WTC11 (cell line): ENCODE results near the gene CYBA. TPM values are rescaled to one million over a fixed set of nuclear protein-coding genes. Genes with fewer than 3 reads are reported as not detected.

Source experiments
- ATAC-seq: fragments of 200-7000 bp; cut with Tn5 transposase; 2 replicates; pipeline ENCODE4 v1.10.0; 2021; ENCODE audit warnings: mild to moderate bottlenecking, moderate library complexity
- CTCF ChIA-PET: fragments of 300-600 bp; sonication (Branson Sonifier 250); formaldehyde crosslinking; loops from one replicate; lab custom pipeline; 2021; ENCODE audit warnings: antibody characterized with exemption; lab: Charles Lee
- POLR2A ChIA-PET: fragments of 350-600 bp; sonication (Branson Sonifier 250); formaldehyde crosslinking; loops from one replicate; lab custom pipeline; 2021; ENCODE audit warnings: antibody characterized with exemption; lab: Charles Lee
- DNase-seq: peaks from one replicate; pipeline ENCODE4 v3.0.0; 2021; ENCODE audit warnings: low spot score
- H3K27ac Mint-ChIP-seq: 2 replicates; pipeline ENCODE4 v1.8.0; 2021; ENCODE audit warnings: mixed read lengths
- H3K27me3 Mint-ChIP-seq: 2 replicates; pipeline ENCODE4 v1.8.0; 2021; ENCODE audit warnings: low read depth, mild to moderate bottlenecking, moderate library complexity, mixed read lengths
- H3K36me3 Mint-ChIP-seq: 2 replicates; pipeline ENCODE4 v1.8.0; 2021; ENCODE audit warnings: mixed read lengths
- H3K4me1 Mint-ChIP-seq: 2 replicates; pipeline ENCODE4 v1.8.0; 2022; ENCODE audit warnings: mixed read lengths
- H3K4me3 Mint-ChIP-seq: 2 replicates; pipeline ENCODE4 v1.8.0; 2021; ENCODE audit warnings: mild to moderate bottlenecking, moderate library complexity, mixed read lengths
- H3K9me3 Mint-ChIP-seq: 2 replicates; pipeline ENCODE4 v1.8.0; 2021; ENCODE audit warnings: mixed read lengths
- FOXJ3 ChIP-seq: sonication (generic); formaldehyde crosslinking; IDR thresholded peaks from 2 replicates; pipeline ENCODE4 v1.9.0; 2021; ENCODE audit warnings: missing genetic modification reagents, mild to moderate bottlenecking, borderline replicate concordance
- FOXP4 ChIP-seq: sonication (generic); formaldehyde crosslinking; IDR thresholded peaks from 2 replicates; pipeline ENCODE4 v1.8.0; 2022; ENCODE audit warnings: mild to moderate bottlenecking, missing genetic modification reagents
- GABPB1 ChIP-seq: sonication (generic); formaldehyde crosslinking; IDR thresholded peaks from 2 replicates; pipeline ENCODE4 v1.8.1; 2023; ENCODE audit warnings: mild to moderate bottlenecking, missing genetic modification reagents
- IRF2 ChIP-seq: sonication (generic); formaldehyde crosslinking; IDR thresholded peaks from 2 replicates; pipeline ENCODE4 v1.8.0; 2022; ENCODE audit warnings: low read depth, missing genetic modification reagents, borderline replicate concordance
- KAT7 ChIP-seq: sonication (generic); formaldehyde crosslinking; IDR thresholded peaks from 2 replicates; pipeline ENCODE4 v1.8.1; 2023; ENCODE audit warnings: missing genetic modification reagents, mild to moderate bottlenecking, borderline replicate concordance
- MXD4 ChIP-seq: fragments of 250-450 bp; sonication (Bioruptor Pico); IDR thresholded peaks from 2 replicates; pipeline ENCODE4 v1.8.0; 2021; ENCODE audit warnings: mild to moderate bottlenecking, moderate library complexity, borderline replicate concordance
- NFE2L1 ChIP-seq: sonication (generic); formaldehyde crosslinking; IDR thresholded peaks from 2 replicates; pipeline ENCODE4 v1.8.1; 2023; ENCODE audit warnings: missing genetic modification reagents
- NR1H2 ChIP-seq: sonication (generic); formaldehyde crosslinking; IDR thresholded peaks from 2 replicates; pipeline ENCODE4 v1.9.0; 2021; ENCODE audit warnings: mild to moderate bottlenecking, moderate library complexity, missing genetic modification reagents
- NR2C2 ChIP-seq: sonication (generic); formaldehyde crosslinking; IDR thresholded peaks from 2 replicates; pipeline ENCODE4 v1.8.0; 2022; ENCODE audit warnings: mild to moderate bottlenecking, missing genetic modification reagents
- PREB ChIP-seq: sonication (generic); formaldehyde crosslinking; IDR thresholded peaks from 2 replicates; pipeline ENCODE4 v1.8.1; 2022; ENCODE audit warnings: mild to moderate bottlenecking, missing genetic modification reagents, moderate library complexity, borderline replicate concordance
- STAT6 ChIP-seq: sonication (generic); formaldehyde crosslinking; conservative IDR thresholded peaks from 2 replicates; pipeline ENCODE4 v1.8.1; 2023; ENCODE audit warnings: mild to moderate bottlenecking, low read depth, missing genetic modification reagents, moderate library complexity
- USF2 ChIP-seq: sonication (generic); formaldehyde crosslinking; IDR thresholded peaks from 2 replicates; pipeline ENCODE4 v1.8.1; 2023; ENCODE audit warnings: mild to moderate bottlenecking, missing genetic modification reagents, moderate library complexity
- ZNF232 ChIP-seq: sonication (generic); formaldehyde crosslinking; IDR thresholded peaks from 2 replicates; pipeline ENCODE4 v1.8.0; 2022; ENCODE audit warnings: mild to moderate bottlenecking, missing genetic modification reagents
- total RNA-seq: library from RNA; stranded (reverse); gene quantifications from 3 replicates; pipeline ENCODE4 v1.2.3, GENCODE V29; 2021
- TF ChIP-seq, protein P1 (sequence below): fragments of 250-450 bp; sonication (Bioruptor Pico); conservative IDR thresholded peaks from 2 replicates; pipeline ENCODE4 v1.9.0; 2021; ENCODE audit warnings: mild to moderate bottlenecking
- TF ChIP-seq, protein P2 (sequence below): sonication (generic); formaldehyde crosslinking; IDR thresholded peaks from 2 replicates; pipeline ENCODE4 v1.8.1; 2022; ENCODE audit warnings: low read depth, missing genetic modification reagents, borderline replicate concordance

CYBA gene
- total RNA-seq, 1 experiment from 2014 or later, result 169 TPM

DNA sequence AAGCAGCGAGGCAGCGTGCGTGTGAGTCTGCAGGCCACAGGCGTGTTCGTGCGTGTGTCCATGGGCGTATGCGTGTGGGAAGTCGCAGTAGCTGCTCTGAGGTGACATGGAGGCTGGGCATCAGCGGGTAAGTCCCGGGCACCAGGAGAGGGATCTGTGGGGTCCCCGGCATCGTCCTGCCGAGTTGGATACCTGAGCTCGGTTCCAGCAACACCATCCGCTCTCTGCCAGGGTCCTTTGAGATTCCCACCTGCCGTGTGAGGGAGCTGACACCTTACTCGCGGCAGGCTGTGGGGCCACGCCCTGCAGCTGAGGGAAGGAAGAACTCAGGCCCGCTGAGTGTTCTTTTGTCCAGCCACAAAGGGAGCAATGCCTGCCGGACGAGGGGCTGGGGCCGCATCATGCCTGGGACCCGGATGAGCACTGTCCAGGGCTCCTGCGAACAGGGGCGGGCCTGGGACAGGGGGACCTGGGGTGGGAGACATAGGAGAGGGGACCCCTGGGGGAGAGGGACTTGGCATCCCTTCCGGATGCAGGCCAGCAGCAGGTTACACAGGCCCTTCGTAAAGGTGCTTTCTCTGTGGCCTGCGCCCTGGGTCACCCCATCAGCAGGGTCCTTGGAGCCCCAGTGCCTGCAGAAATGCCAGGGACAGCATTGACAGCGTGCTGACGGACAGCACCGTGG lies 40.4 kb upstream of the CYBA start:
- TF ChIP-seq MXD4 (no peak), USF2 (CRISPR knock-in tag) (no peak)
- no peaks in the 10 kb centered on the region for H3K36me3 Mint-ChIP-seq
- peak overlapping the region; percentile 81; the same call in 1 of the 2 replicates for H3K27ac Mint-ChIP-seq
- POLR2A ChIA-PET, result no interaction called here
- CTCF ChIA-PET, result interaction anchor here (0.6 to 0.7 kb wide), 2 partner anchors 46 to 87 kb away, joined by 4 read pairs; no protein-coding TSS in a partner anchor
- DNase-seq (no peak), ATAC-seq (no peak)
- H3K9me3 Mint-ChIP-seq, result no peaks in the 10 kb centered on the region
- H3K27me3 Mint-ChIP-seq, result peaks cover 28% of the 10 kb centered on the region
- H3K4me1 Mint-ChIP-seq, result peaks cover 6% of the 10 kb centered on the region; the same call in 1 of the 2 replicates
- H3K4me3 Mint-ChIP-seq, result no peak overlapping the region

GRCh38 chr16:88690341-88691128 lies 39.7 kb upstream of the CYBA start:
- POLR2A ChIA-PET, result no interaction called here
- Mint-ChIP-seq H3K27me3 (peaks cover 28% of the 10 kb centered on the region), H3K27ac (peak overlapping the region; percentile 81; the same call in 1 of the 2 replicates), H3K4me3 (no peak overlapping the region), H3K9me3 (no peaks in the 10 kb centered on the region), H3K36me3 (no peaks in the 10 kb centered on the region), H3K4me1 (peaks cover 6% of the 10 kb centered on the region; the same call in 1 of the 2 replicates)
- TF ChIP-seq FOXP4, result no peak
- TF ChIP-seq, protein P1, sequence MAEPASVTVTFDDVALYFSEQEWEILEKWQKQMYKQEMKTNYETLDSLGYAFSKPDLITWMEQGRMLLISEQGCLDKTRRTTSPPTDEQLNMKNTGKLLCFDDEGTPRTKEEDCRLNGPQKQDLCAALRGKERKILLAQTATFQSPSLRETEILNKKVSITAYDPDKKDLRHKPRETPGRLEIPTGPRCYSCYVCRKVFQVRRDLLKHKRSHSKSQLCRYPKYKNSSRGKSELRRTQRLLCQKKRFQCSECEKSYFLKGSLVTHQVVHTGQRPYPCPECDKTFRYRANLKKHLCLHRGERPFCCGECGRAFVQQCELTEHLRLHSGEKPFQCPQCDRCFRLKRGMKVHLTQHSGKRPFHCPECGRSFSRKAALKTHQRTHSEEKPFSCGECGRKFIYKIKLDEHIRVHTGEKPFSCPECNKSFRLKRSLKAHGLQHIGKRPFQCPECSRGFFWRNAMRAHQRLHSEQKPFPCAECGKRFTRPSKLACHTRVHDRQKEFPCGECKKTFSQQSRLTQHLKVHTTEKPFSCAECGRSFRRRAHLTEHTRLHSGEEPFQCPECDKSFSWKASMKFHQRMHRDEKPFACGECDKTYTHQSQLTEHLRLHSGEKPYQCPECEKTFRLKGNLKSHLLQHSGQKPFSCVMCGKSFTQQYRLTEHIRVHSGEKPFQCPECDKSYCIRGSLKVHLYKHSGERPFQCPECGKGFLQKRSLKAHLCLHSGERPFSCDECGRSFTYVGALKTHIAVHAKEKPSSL, result no peak
- no peak for TF ChIP-seq KAT7
- TF ChIP-seq, protein P2, sequence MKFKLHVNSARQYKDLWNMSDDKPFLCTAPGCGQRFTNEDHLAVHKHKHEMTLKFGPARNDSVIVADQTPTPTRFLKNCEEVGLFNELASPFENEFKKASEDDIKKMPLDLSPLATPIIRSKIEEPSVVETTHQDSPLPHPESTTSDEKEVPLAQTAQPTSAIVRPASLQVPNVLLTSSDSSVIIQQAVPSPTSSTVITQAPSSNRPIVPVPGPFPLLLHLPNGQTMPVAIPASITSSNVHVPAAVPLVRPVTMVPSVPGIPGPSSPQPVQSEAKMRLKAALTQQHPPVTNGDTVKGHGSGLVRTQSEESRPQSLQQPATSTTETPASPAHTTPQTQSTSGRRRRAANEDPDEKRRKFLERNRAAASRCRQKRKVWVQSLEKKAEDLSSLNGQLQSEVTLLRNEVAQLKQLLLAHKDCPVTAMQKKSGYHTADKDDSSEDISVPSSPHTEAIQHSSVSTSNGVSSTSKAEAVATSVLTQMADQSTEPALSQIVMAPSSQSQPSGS (CRISPR knock-in tag), result no peak
- TF ChIP-seq NR2C2 (CRISPR knock-in tag), result no peak
- no peak for TF ChIP-seq ZNF232 (CRISPR knock-in tag)
- no peak for TF ChIP-seq NR1H2 (CRISPR knock-in tag)
- no peak for TF ChIP-seq STAT6 (CRISPR knock-in tag)
- no peak for TF ChIP-seq PREB (CRISPR knock-in tag)
- TF ChIP-seq GABPB1 (CRISPR knock-in tag), result no peak
- TF ChIP-seq NFE2L1 (CRISPR knock-in tag), result no peak
- no peak for TF ChIP-seq IRF2 (CRISPR knock-in tag)
- TF ChIP-seq FOXJ3, result no peak
- ATAC-seq (no peak), DNase-seq (no peak)
- CTCF ChIA-PET, result interaction anchor here (0.6 to 0.7 kb wide), 2 partner anchors 47 to 88 kb away, joined by 4 read pairs; no protein-coding TSS in a partner anchor
